HepG2 (cell line): ENCODE data around the gene VAV2. TPM values are rescaled to one million over a fixed set of nuclear protein-coding genes. Genes with fewer than 3 reads are reported as not detected.

Experiments
- ATAC-seq: fragments of 200-7000 bp; cut with Tn5 transposase; 3 replicates; pipeline ENCODE4 v1.9.1; 2020; ENCODE audit warnings: mild to moderate bottlenecking, moderate library complexity
- BruUV-seq: library from RNA; stranded (reverse); fragments of 400-500 nt; replicated peaks from 2 replicates; lab custom pipeline; 2021; lab: Mats Ljungman, UMichigan
- CTCF ChIA-PET: fragments of 300-600 bp; formaldehyde crosslinking; extraction: SDS; loops from one replicate; lab custom pipeline; 2021; ENCODE audit warnings: low total read pairs, inconsistent platforms, low intra/inter-chr PET ratio; lab: Yijun Ruan, JAX
- POLR2A ChIA-PET: fragments of 350-600 bp; sonication (Branson Sonifier 250); formaldehyde crosslinking; loops from one replicate; lab custom pipeline; 2020; ENCODE audit warnings: antibody characterized with exemption, inconsistent platforms; lab: Yijun Ruan, JAX
- DNase-seq: peaks from one replicate; pipeline ENCODE4 v3.0.0-alpha.2; 2015; ENCODE audit warnings: low spot score
- FAIRE-seq: peaks from 3 replicates; lab custom pipeline; 2011; peaks lifted over from hg19 to GRCh38; lab: Jason Lieb, UNC
- H2AFZ ChIP-seq: one replicate; pipeline ENCODE4 v1.6.1; 2011; ENCODE audit warnings: low read length, inconsistent platforms
- H3K27ac ChIP-seq: fragments of 300-600 bp; 3 replicates; pipeline ENCODE4 v1.8.0; 2011; ENCODE audit warnings: mixed run types, mild to moderate bottlenecking, mixed read lengths, low read length, inconsistent platforms; ENCODE audit not compliant: insufficient read depth; ENCODE audit errors: extremely low read length
- H3K27me3 ChIP-seq, 2 experiments: fragments of 200-600 bp in 1 of 2; 2 replicates in 1 of 2; 3 replicates in 1 of 2; pipeline versions ENCODE4 v1.6.0 to v1.8.0; 2011; ENCODE audit warnings: low read length in 2 of 2, mild to moderate bottlenecking in 2 of 2, moderate library complexity in 2 of 2, inconsistent platforms in 1 of 2; ENCODE audit not compliant: insufficient read depth in 2 of 2, control insufficient read depth in 1 of 2
- H3K36me3 ChIP-seq, 2 experiments: fragments of 200-600 bp in 1 of 2; replicated peaks in 1 of 2; 2 replicates in 1 of 2; 3 replicates in 1 of 2; pipeline versions ENCODE4 v1.5.1 to v1.8.0; 2011; ENCODE audit warnings: low read length in 2 of 2, inconsistent platforms in 1 of 2; ENCODE audit not compliant: insufficient read depth in 2 of 2, control insufficient read depth in 1 of 2
- H3K4me1 ChIP-seq: 2 replicates; pipeline ENCODE4 v1.5.1; 2012; ENCODE audit warnings: low read length, inconsistent platforms; ENCODE audit not compliant: insufficient read depth
- H3K4me2 ChIP-seq: 2 replicates; pipeline ENCODE4 v1.6.0; 2011; ENCODE audit warnings: low read depth, low read length, inconsistent platforms
- H3K4me3 ChIP-seq, 3 experiments: fragments of 200-600 bp in 1 of 3; sonication (generic), shearing (Covaris generic) in 1 of 3; replicated peaks in 1 of 3; 2 replicates each; pipeline ENCODE4 v1.5.1; 2011 to 2016; ENCODE audit warnings: low read length in 3 of 3, inconsistent platforms in 2 of 3, low read depth in 2 of 3, mild to moderate bottlenecking in 2 of 3, control low read depth in 1 of 3, mixed read lengths in 1 of 3; ENCODE audit not compliant: insufficient read depth in 1 of 3
- H3K79me2 ChIP-seq: one replicate; pipeline ENCODE4 v1.6.1; 2011; ENCODE audit warnings: low read length, inconsistent platforms; ENCODE audit not compliant: insufficient read depth
- H3K9ac ChIP-seq: 2 replicates; pipeline ENCODE4 v1.6.0; 2011; ENCODE audit warnings: mild to moderate bottlenecking, low read depth, low read length, inconsistent platforms; ENCODE audit not compliant: insufficient read depth
- H3K9me3 ChIP-seq: 2 replicates; pipeline ENCODE4 v1.5.1; 2012; ENCODE audit warnings: mild to moderate bottlenecking, low read length
- H4K20me1 ChIP-seq: 2 replicates; pipeline ENCODE4 v1.6.0; 2011; ENCODE audit warnings: inconsistent platforms, mild to moderate bottlenecking, low read length, moderate library complexity; ENCODE audit not compliant: insufficient read depth
- CHD4 ChIP-seq: fragments of 200-600 bp; sonication (generic); IDR thresholded peaks from 2 replicates; pipeline ENCODE4 v1.7.0; 2017; ENCODE audit warnings: mild to moderate bottlenecking, low read length, borderline replicate concordance
- FOXC1 ChIP-seq: sonication (generic); formaldehyde crosslinking; IDR thresholded peaks from 2 replicates; pipeline ENCODE4 v1.8.0; 2022; ENCODE audit warnings: mild to moderate bottlenecking, missing genetic modification reagents, borderline replicate concordance
- FOXP1 ChIP-seq, 2 experiments: fragments of 450-650 bp in 1 of 2; IDR thresholded peaks; 2 replicates each; pipeline ENCODE4 v1.6.1; 2017 to 2018; ENCODE audit warnings: antibody characterized with exemption in 1 of 2
- IKZF1 ChIP-seq: fragments of 450-650 bp; IDR thresholded peaks from 2 replicates; pipeline ENCODE4 v1.7.1; 2016
- ISX ChIP-seq: sonication (generic); formaldehyde crosslinking; conservative IDR thresholded peaks from 2 replicates; pipeline ENCODE4 v1.5.0; 2020; ENCODE audit warnings: missing genetic modification reagents
- KLF16 ChIP-seq, 2 experiments: sonication (generic) in 1 of 2; formaldehyde crosslinking in 1 of 2; IDR thresholded peaks; 2 replicates each; pipeline versions ENCODE4 v1.6.1 to v1.8.0; 2016 to 2023; ENCODE audit warnings: missing genetic modification reagents in 2 of 2, missing compliant biosample characterization in 1 of 2
- NBN ChIP-seq: fragments of 450-650 bp; conservative IDR thresholded peaks from 2 replicates; pipeline ENCODE4 v1.6.1; 2017
- RBM22 ChIP-seq: fragments of 200-400 bp; formaldehyde crosslinking; optimal IDR thresholded peaks from 2 replicates; pipeline ENCODE3; 2017; ENCODE audit warnings: mild to moderate bottlenecking, low read length, moderate library complexity
- RFX1 ChIP-seq: fragments of 450-650 bp; IDR thresholded peaks from 2 replicates; pipeline ENCODE4 v1.6.1; 2017
- SRSF1 ChIP-seq: fragments of 200-400 bp; formaldehyde crosslinking; optimal IDR thresholded peaks from 2 replicates; pipeline ENCODE3; 2017; ENCODE audit warnings: mild to moderate bottlenecking, low read depth, low read length, moderate library complexity
- TBX2 ChIP-seq: sonication (generic); formaldehyde crosslinking; IDR thresholded peaks from 2 replicates; pipeline ENCODE4 v1.5.0; 2020; ENCODE audit warnings: missing genetic modification reagents, mild to moderate bottlenecking, borderline replicate concordance
- ZBTB7B ChIP-seq: sonication (generic); formaldehyde crosslinking; IDR thresholded peaks from 2 replicates; pipeline ENCODE4 v1.4.0; 2020; ENCODE audit warnings: missing genetic modification reagents
- ZNF501 ChIP-seq: sonication (generic); formaldehyde crosslinking; IDR thresholded peaks from 2 replicates; pipeline ENCODE4 v1.5.1; 2020; ENCODE audit warnings: mild to moderate bottlenecking, moderate library complexity, missing genetic modification reagents
- ZNF703 ChIP-seq: sonication (generic); formaldehyde crosslinking; IDR thresholded peaks from 2 replicates; pipeline ENCODE4 v1.5.1; 2020; ENCODE audit warnings: missing genetic modification reagents, mild to moderate bottlenecking, moderate library complexity, borderline replicate concordance
- ZNF749 ChIP-seq: sonication (generic); formaldehyde crosslinking; IDR thresholded peaks from 2 replicates; pipeline ENCODE4 v1.8.0; 2022; ENCODE audit warnings: mild to moderate bottlenecking, missing genetic modification reagents, moderate library complexity, borderline replicate concordance
- ZSCAN5A ChIP-seq: sonication (generic); formaldehyde crosslinking; IDR thresholded peaks from 2 replicates; pipeline ENCODE4 v1.8.0; 2022; ENCODE audit warnings: mild to moderate bottlenecking, missing genetic modification reagents, borderline replicate concordance
- WGBS: methylation state at CpG from one replicate; pipeline ENCODE4 v1.1.6; 2017; ENCODE audit warnings: low lambda C conversion rate; 5-methylcytosine and 5-hydroxymethylcytosine counted together
- in situ Hi-C: cut with HindIII; loops from 2 replicates; pipeline ENCODE4 v1.10.0; 2017; ENCODE audit warnings: low pct_unique_long_range_greater_than_20kb; ENCODE audit not compliant: extremely low pct_ligation_motif_present
- intact Hi-C: fragments of 100-400 bp; cut with micrococcal nuclease; formaldehyde crosslinking; loops from one replicate; pipeline ENCODE4 v1.10.0; 2022; ENCODE audit not compliant: unreplicated experiment
- polyA plus RNA-seq, 8 experiments: library from polyadenylated mRNA; depleted of rRNA in 3 of 8; stranded (reverse) in 7 of 8; unstranded in 1 of 8; fragments of >200 nt; fragmentation: Illumina TruSeq in 4 of 8; extraction: Trizol in 4 of 8; gene quantifications; 2 replicates each; pipeline versions ENCODE4 v1.2.1 to v1.2.3, GENCODE V29; 2011 to 2016; ENCODE audit warnings: low read depth in 4 of 8, missing spikeins in 1 of 8, mixed read lengths in 1 of 8; ENCODE audit not compliant: insufficient read depth in 1 of 8
- total RNA-seq, 5 experiments: library from RNA; depleted of rRNA; stranded (reverse); fragments of >200 nt; fragmentation: Illumina TruSeq; extraction: Trizol; gene quantifications; 2 replicates each; pipeline ENCODE4 v1.2.3, GENCODE V29; 2016; ENCODE audit warnings: low read depth in 1 of 5
- TF ChIP-seq, protein P1 (sequence below): sonication (generic); formaldehyde crosslinking; IDR thresholded peaks from 2 replicates; pipeline ENCODE4 v1.5.1; 2020; ENCODE audit warnings: mild to moderate bottlenecking, missing genetic modification reagents, moderate library complexity
- TF ChIP-seq, protein P2 (sequence below): fragments of 450-650 bp; IDR thresholded peaks from 2 replicates; pipeline ENCODE4 v1.6.1; 2016

The VAV2 gene
- total and polyA plus RNA-seq, 2 of the 13 experiments (the other 11 are each of a cell fraction or from before 2014, with no cell fraction given) = 22.5 to 22.9 TPM

- Histone ChIP-seq H3K79me2 (peaks cover 70% of the 10 kb centered on the region), H3K4me2 (no peak overlapping the region), H3K9me3 (no peaks in the 10 kb centered on the region), H3K4me1 (peaks cover 57% of the 10 kb centered on the region), H3K4me3 (no peak overlapping the region), H3K36me3 (peaks cover 0 to 4% of the 10 kb centered on the region in 2 experiments; a peak in 3 of 5 replicates), H3K27ac (no peak overlapping the region)
- CTCF ChIA-PET = no interaction called here
- intact Hi-C loops = loop anchor here (5.0 kb wide), 1 partner anchor 57 kb away; no protein-coding TSS in a partner anchor
- no TSS peak for BruUV-seq
- DNase-seq = no peak
- TF ChIP-seq IKZF1 (no peak), RBM22 (no peak), ZNF501 (no peak), KLF16 (CRISPR knock-in tag; IDR thresholded peaks at IDR 0.05) (no peak), RFX1 (no peak), NBN (no peak), ZNF749 (CRISPR knock-in tag) (no peak), ZNF703 (no peak), TBX2 (no peak), FOXP1 (IDR thresholded peaks at IDR 0.05) (no peak), FOXP1 (CRISPR knock-in tag; IDR thresholded peaks at IDR 0.05) (no peak), SRSF1 (no peak), ZSCAN5A (CRISPR knock-in tag) (no peak), FOXC1 (CRISPR knock-in tag) (no peak), CHD4 (no peak), ZBTB7B (no peak), ISX (no peak)
- TF ChIP-seq, protein P1, sequence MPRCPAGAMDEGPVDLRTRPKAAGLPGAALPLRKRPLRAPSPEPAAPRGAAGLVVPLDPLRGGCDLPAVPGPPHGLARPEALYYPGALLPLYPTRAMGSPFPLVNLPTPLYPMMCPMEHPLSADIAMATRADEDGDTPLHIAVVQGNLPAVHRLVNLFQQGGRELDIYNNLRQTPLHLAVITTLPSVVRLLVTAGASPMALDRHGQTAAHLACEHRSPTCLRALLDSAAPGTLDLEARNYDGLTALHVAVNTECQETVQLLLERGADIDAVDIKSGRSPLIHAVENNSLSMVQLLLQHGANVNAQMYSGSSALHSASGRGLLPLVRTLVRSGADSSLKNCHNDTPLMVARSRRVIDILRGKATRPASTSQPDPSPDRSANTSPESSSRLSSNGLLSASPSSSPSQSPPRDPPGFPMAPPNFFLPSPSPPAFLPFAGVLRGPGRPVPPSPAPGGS (CRISPR knock-in tag) = no peak
- TF ChIP-seq, protein P2, sequence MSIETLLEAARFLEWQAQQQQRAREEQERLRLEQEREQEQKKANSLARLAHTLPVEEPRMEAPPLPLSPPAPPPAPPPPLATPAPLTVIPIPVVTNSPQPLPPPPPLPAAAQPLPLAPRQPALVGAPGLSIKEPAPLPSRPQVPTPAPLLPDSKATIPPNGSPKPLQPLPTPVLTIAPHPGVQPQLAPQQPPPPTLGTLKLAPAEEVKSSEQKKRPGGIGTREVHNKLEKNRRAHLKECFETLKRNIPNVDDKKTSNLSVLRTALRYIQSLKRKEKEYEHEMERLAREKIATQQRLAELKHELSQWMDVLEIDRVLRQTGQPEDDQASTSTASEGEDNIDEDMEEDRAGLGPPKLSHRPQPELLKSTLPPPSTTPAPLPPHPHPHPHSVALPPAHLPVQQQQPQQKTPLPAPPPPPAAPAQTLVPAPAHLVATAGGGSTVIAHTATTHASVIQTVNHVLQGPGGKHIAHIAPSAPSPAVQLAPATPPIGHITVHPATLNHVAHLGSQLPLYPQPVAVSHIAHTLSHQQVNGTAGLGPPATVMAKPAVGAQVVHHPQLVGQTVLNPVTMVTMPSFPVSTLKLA = no peak
- TF ChIP-seq, all 625 proteins: peak for 0
- Histone ChIP-seq H4K20me1 (0 out of 2 replicates have a peak, but pooled peaks cover 2% of the 10 kb centered on the region), H3K9ac (no peak overlapping the region), H3K27me3 (no peaks in the 10 kb centered on the region), H2AFZ (no peak overlapping the region)
- no peak for ATAC-seq
- no CpG with 5 or more reads among the region's 12 CpGs for WGBS
- POLR2A ChIA-PET = no interaction called here
- in situ Hi-C loops = no loop called here
- FAIRE-seq = no peak
Measured at GRCh38 chr9:133920471-133920870, 71.7 kb downstream of the VAV2 start.
